ENCODE results near the gene MAPK9.

The MAPK9 gene

GRCh38 chr5:180194410-180195345 is 97.2 kb downstream of the MAPK9 start:
- no peaks in the 10 kb centered on the region for H3K36me3 ChIP-seq (ENCODE audit: control insufficient read depth, insufficient read depth, low read length)
- H3K9me3 ChIP-seq (ENCODE audit: control insufficient read depth, insufficient read depth, low read length) = no peaks in the 10 kb centered on the region
- H3K4me1 ChIP-seq (ENCODE audit: control insufficient read depth, insufficient read depth, low read length) = no peaks in the 10 kb centered on the region
- H3K27me3 ChIP-seq (ENCODE audit: control insufficient read depth, insufficient read depth, low read length) = no peaks in the 10 kb centered on the region
- H3K9ac ChIP-seq (ENCODE audit: low read depth, low read length) = no peak overlapping the region
- H3K4me3 ChIP-seq (ENCODE audit: low read depth, low read length) = no peak overlapping the region

- no peaks in the 10 kb centered on the region for H3K9me3 ChIP-seq (ENCODE audit: control insufficient read depth, insufficient read depth, low read length)
- no peak overlapping the region for H3K9ac ChIP-seq (ENCODE audit: low read depth, low read length)
- no peaks in the 10 kb centered on the region for H3K27me3 ChIP-seq (ENCODE audit: control insufficient read depth, insufficient read depth, low read length)
- no peaks in the 10 kb centered on the region for H3K36me3 ChIP-seq (ENCODE audit: control insufficient read depth, insufficient read depth, low read length)
- no peak overlapping the region for H3K4me3 ChIP-seq (ENCODE audit: low read depth, low read length)
- H3K4me1 ChIP-seq (ENCODE audit: control insufficient read depth, insufficient read depth, low read length) = no peaks in the 10 kb centered on the region
These were observed 98.0 kb downstream of the MAPK9 start for GRCh38 chr5:180193749-180194375.

GRCh38 chr5:180191716-180192115 is 100.2 kb downstream of the MAPK9 start:
- Histone ChIP-seq H3K4me3 (ENCODE audit: low read depth, low read length) (no peak overlapping the region), H3K9me3 (ENCODE audit: control insufficient read depth, insufficient read depth, low read length) (no peaks in the 10 kb centered on the region), H3K9ac (ENCODE audit: low read depth, low read length) (no peak overlapping the region), H3K36me3 (ENCODE audit: control insufficient read depth, insufficient read depth, low read length) (no peaks in the 10 kb centered on the region), H3K27me3 (ENCODE audit: control insufficient read depth, insufficient read depth, low read length) (no peaks in the 10 kb centered on the region), H3K4me1 (ENCODE audit: control insufficient read depth, insufficient read depth, low read length) (no peaks in the 10 kb centered on the region)

- Histone ChIP-seq H3K4me3 (ENCODE audit: low read depth, low read length) (no peak overlapping the region), H3K36me3 (ENCODE audit: control insufficient read depth, insufficient read depth, low read length) (no peaks in the 10 kb centered on the region), H3K9ac (ENCODE audit: low read depth, low read length) (no peak overlapping the region), H3K4me1 (ENCODE audit: control insufficient read depth, insufficient read depth, low read length) (no peaks in the 10 kb centered on the region), H3K9me3 (ENCODE audit: control insufficient read depth, insufficient read depth, low read length) (no peaks in the 10 kb centered on the region), H3K27me3 (ENCODE audit: control insufficient read depth, insufficient read depth, low read length) (no peaks in the 10 kb centered on the region)
These were observed 104.1 kb downstream of the MAPK9 start for GRCh38 chr5:180187767-180188166.
